HG03354 (cell line): ENCODE results near the gene JADE3.

Experiments used
- ATAC-seq: cut with Tn5 transposase; IDR thresholded peaks from one replicate; pipeline ENCODE4 v1.9.1; 2021; ENCODE audit warnings: mild to moderate bottlenecking; ENCODE audit not compliant: unreplicated experiment, poor library complexity, severe bottlenecking

JADE3 gene

DNA sequence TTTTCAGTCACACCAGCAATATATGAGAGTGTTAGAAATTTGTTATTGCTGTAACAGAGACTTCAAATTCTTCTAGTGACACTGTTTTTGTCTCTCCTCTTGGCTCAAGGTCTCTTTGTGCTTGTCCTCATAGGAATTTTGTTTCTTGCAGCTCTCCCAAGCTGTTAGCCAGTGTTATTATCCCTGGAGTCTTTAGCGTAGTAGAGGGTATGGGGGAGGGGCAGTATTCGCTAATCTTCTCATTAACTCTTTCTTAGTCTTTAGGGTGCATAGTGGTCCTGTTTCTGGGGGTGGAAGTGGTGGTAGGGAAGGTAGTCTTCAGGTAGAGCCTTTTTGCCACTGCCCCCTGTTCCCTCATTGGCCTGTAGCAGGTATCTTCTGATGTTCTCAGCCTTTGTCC lies 79.4 kb downstream of the JADE3 start:
- ATAC-seq, result no peak

DNA sequence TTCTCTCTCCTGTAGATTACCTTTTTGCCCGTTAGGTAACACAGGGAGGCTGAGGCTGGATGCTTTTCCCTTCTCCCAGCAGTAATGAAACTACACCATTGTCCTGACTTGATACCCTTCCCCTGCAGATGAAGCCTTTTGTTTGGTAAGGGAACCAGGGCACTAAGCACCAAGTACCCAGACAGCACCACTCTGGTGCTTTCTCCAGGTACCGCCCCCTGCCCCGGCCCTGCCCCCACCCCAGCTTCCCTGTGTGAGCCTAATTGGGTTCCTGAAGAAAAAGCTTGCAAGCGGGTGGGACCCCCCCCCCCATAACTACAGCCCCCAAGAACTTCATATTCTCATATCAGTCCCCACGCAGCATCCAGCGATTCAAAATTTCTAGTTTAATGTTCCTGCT lies 79.8 kb downstream of the JADE3 start:
- ATAC-seq, result no peak

DNA sequence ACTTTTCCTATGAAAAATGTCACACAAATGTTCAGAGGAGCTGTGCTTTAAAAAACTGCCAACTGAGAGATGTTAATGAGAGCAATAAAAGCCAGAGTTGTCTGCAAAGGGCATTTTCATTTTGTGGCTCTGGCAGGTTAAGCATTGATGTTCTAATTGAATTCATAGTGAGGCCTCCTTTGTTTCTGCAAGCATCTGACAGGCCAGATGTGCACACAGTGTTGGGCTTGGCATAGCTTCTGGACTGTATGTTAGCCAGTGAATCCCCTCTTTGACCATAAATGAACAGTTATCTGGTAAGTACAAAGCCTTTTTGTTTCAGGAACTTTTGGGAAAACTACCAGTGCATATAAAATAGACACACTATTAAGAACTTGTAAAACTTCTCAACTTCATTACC lies 81.9 kb downstream of the JADE3 start:
- no peak for ATAC-seq

DNA sequence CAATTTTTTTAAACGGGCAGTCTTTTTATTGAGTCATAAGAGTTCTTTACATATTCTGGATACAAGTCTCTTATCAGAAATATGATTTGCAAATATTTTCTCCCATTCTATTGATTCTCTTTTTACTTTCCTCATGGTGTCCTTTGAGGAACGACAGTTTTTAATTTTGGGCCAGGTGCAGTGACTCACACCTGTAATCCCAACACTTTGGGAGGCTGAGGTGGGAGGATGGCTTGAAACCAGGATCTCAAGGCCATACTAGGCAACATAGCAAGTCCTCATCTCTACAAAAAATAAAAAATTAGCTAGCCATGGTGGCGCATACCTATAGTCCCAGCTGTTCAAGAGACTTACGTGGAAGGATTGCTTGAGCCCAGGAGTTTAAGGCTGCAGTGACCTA lies 99.9 kb downstream of the JADE3 start:
- no peak for ATAC-seq

DNA sequence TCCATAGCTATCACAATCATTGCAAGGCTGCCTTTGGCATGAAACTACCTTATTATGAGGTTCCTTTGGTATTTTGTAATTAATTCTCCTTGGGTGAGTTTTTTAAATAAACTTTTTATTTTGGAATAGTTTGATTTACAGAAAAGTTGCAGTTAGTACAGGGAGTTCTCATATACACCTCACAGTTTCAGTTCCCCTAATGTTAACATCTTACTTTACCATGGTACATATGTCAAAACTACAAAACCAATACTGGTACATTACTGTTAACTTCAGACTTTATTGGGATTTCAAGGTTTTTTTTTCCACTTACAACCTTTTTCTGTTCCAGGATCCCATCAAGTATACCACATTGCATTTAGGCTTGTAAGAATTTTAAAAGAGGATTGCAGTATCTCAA lies 114.0 kb downstream of the JADE3 start:
- ATAC-seq, result no peak

DNA sequence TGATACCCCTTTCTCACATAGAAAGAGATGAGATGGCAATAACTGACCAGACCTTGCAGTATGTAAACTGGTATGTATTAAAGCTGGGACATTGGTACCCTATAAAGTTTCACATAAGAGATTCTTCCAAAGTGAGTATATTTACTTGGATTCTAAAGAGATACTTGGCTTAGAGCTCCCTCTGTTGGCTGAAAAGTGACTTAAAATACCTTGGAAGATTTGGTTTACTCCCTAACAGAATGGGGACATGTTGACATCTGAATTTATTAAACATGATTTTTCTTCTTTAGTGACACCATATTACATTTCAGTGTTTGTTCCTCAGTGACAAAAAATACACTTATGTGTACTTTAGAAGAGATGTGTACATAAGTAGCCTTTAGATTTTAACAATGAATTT lies 118.1 kb downstream of the JADE3 start:
- ATAC-seq, result no peak

DNA sequence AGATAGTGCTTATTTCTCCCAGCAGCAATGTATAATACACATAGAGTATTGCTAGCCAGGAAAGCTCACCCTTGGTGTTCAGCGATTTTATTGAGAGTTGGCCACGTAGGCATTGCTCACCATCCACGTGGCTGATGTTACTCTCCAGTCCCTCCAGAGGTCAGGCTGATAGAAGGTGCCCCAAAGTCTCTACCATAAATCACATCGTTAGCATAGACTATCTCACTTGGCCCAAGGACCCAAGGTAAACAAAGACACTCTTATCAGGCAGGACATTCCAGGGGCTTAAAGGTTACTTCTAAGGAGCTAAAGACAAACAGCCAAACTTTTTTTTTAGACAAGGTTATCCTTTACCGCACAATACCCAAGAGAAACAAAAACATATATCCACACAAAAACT lies 135.8 kb downstream of the JADE3 start:
- no peak for ATAC-seq

DNA sequence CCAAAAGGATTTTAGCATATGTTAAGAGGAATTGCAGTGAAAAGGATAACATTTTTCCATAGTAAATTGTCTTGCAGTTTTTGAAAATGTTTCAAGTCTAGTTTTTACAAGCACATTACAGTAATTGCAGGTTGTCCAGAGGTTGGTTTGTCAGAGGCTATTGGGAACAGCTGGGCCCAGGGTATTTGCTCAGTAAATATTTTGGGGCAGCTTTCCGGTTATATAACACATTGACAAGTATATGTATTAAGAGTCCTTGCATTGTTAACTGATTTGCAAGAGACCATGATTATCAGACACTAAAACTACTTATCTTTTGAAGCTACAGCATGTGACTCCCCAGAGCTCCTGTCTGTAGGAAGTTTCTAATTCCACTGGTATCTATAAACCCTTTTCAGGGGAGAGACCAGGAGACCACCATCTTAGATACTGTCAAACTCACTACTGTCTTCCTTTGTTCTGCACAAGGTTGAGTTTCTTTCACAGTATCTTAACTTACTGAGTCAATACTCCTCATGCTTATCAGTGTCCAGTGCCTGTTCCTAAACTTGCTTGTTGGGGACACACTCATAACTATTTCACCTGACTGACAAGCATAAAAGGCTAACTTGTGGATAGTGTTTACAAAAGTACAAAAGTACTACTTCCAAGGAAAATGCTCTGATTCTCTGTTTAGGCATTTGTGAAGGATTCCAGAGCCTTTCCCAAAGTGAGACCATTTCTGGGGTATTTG lies 147.1 kb downstream of the JADE3 start:
- no peak for ATAC-seq

DNA sequence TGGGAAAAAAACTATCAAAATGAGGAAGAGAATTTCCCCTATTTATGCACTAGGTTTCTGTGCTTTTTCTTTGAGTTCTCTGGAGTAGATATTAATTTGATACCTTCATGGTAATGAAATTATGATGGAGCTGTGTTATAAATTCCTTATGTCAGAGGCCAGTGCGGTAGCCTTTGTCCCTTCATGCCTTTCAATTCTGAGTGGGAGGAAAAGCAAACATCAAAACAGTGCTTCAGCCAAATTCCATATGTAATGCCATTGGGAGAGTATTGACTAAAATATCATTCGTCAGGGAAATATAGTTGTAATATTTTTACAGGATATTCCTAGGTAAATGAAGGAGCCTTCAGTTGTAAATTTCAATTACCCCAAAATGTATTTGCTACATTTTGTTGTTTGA lies 148.5 kb downstream of the JADE3 start:
- ATAC-seq, result no peak

DNA sequence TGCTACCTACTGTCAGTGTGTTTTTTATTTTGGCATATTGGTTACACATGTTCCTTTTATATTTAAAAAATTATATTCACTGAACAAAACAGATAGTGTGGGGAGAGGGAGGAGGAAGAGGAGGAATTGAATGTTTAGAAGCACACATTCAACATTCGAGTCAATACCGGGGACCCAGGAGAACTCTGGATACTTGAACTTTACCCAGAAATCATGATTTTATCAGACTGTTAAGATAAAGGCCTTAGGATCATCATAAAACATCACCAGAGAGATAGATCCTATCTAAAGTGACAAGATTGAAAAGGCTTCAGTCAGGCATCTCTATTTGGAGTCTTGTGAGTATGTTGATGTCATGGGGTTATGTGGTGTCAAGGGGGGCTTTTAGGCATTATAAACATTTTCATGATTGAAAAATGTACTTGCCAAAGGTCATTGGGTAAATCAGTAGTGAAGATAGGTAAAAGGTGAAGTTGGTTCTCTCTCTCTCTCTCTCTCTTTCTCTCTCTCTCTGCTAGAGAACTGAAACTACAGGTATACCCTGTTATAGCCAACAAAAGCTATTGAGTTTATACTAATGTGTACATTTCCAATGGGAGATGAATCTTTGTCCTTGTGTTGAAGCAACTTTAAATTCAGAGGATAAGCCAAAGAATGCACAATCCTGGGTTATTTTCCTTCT lies 149.2 kb downstream of the JADE3 start:
- no peak for ATAC-seq

DNA sequence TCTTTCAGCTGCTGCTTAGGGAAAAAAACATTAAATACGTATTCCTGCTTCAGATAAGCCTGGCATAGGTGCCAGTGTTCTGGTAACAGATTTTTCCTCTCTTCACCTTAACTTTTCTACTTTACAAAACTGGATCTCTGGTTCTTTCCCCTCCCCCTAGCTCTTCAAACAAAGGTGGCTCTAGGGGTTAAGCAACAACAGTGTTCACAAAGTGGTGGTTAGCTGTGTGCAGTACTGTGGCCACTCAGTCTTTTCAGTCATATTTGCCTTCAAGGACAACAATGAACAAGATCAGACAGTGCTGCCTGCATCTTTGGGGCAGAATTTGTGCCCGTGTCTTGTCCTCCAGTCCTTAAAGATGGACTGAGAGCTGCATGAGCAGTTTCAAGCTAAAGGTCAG lies 151.0 kb downstream of the JADE3 start:
- ATAC-seq, result no peak

DNA sequence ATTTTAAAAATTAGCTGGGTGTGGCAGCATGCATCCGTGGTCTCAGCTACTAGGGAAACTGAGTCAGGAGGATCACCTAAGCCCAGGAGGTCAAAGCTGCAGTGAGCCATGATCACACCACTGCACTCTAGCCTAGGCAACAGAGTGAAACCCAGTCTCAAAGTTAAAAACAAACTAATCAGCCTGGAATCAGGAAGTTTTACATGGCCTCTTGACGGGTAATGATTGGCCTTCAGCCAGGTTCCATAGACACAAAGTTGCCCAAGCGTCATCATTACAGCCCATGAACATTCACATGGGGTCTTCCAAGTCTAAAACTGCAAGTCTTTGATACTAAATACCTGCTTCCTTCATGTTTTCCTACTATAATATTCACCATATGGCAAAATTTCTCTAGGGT lies 156.0 kb downstream of the JADE3 start:
- no peak for ATAC-seq

DNA sequence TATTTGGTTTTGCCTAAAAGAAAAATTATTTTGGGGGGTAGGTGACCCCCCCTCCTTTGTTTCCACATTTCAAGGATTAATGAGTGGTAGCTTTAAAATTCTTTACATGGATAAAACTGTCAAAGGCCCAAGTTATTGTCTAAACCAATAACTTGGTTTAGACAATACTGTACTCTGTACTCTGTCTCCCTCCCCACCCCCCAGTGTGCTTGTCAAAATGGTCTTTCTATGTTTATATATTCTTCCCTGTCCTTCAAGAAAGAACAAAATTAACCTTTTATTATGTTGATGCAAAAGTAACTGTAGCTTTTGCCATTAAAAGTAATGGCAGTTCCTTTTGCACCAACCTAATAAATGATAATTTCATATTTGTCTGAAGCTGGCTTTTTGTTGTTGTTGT lies 156.5 kb downstream of the JADE3 start:
- no peak for ATAC-seq

DNA sequence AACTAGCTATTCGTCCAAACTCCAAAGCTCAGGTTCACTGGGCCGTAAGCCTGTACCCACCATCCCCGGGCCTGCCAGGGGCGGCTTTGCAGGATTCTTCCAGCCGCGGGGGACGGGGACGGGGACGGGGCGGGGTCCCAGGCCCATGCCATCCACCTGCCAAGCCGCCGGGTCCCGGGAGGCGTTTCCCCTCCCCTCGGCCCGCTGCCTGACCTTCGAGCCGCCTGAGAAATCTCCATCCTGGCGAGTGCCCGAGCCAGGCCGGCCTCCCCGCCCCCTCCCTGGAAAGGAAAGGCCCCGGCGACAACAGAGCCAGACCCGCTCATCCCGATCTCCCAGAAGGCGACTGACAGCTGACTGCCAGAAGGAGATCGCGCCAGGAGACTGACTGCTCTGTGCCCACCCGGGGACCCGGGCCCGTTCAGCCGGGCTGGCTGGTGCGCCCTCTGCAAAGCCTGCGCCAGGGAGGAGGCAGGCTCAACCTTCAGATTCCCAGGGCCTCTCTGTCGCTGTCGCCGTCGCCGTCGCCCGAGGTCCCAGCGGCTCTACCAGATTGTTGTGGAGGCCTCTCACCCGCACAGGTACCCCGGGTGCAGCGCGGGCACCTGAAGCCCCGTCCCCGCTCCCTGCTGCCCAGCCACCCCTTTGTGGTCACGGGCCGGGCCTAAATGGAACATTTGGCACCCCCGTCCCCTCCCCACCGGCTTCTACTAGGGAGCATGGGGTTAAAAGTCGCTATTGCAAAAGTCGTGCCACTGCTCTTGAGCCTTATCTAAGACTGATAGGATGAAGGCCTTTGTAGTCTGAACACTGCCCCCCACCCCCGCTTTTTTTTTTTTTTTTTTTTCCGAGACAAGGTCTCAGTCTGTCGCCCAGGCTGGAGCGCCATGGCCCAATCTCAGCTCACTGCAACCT lies 166.2 kb downstream of the JADE3 start, which contains the start of gene RGN:
TSS of gene RGN (plus strand) at position 315 of the 915 bp plus-strand sequence. CDS start 2,702 bp downstream, outside the sequence.
- ATAC-seq, result no peak

DNA sequence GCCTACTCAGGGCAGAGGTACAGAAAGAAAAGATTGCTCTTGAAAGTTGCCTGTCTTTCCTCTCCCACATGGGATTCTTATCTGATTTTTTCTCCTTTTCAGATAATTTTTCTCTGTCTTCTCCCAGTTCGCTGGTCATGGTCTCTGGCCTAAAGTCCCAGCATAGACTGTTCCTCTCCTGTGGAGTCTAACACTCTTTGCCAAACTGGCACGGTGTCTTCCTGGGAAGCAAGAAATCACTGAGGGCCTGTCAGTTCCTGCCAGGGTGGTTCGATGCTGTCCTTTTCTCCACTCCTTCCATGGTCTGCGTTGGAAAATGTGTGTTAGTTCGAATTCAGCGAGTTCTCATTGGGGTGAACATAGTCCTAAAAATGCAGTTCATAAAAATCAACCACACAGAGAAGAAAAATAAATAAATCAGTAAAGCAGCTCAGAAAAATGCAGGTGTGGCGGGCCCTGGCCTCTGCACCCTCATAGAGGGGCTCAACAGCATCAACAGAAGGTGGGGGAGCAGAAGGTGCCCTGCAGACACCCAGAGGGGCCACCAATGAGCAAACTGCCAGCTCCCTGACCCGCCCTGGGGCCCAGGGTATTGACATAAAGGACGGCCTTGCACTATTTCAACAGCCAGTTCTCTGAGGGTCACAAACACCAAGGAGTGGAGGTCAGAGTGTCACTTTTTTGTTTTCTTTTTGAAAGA lies 168.1 kb downstream of the JADE3 start:
- ATAC-seq, result no peak

DNA sequence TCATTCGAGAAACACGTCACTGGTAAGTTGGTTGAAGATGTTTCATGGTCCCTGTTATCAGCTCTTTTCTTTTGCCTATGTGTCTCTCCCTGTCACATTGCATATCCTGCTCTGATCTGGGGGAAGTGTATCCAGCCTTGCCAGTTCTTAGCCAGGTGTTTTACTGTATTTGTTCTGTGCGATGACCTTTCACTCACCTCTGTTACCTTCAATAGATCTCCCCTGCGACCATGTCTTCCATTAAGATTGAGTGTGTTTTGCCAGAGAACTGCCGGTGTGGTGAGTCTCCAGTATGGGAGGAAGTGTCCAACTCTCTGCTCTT lies 168.7 kb downstream of the JADE3 start:
- no peak for ATAC-seq

DNA sequence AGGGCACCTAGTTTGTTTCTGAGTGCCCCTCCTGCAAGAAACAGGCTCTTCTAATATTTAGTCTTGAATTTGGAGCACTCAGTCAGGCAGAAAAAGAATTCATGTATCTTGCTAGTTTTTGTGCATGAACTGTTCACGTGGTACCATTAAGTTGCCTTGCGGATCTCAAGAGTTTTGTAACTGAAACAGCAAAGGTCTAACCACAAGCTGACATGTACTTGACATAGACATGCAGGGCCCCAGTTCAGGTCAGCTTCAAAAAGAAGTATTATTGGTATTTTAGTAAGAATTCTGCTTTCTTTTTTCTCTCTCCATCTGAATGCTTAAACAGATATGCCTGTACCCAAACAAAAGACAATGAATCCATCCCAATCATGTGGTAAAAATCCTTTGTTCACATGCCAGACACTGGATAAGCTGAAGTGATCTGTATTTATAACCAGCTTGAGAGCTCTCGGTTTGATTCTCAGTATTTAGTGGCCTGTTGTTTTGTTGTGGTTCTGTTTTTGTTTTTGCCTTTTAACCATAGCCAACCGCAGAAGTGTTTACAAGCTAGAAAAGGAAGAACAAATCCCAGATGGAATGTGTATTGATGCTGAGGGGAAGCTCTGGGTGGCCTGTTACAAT lies 179.0 kb downstream of the JADE3 start:
- ATAC-seq, result peak; percentile 68

DNA sequence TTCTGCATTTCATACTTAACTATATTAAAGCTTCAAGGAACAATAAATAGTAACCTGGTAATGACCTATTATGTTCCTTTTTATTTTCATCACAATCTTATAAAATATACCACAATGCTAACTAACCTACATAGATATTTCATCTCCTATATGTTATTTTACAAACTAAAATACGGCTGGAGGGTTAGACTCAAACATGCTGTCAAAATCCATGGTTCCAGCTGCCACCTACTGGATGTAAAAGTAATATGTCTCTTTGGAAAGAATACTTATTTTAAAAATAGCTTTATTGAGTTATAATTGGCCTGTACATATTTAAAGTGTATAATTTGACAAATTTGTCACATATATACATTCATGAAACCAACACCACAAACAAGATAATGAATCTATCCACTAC lies 181.0 kb downstream of the JADE3 start:
- ATAC-seq, result no peak

DNA sequence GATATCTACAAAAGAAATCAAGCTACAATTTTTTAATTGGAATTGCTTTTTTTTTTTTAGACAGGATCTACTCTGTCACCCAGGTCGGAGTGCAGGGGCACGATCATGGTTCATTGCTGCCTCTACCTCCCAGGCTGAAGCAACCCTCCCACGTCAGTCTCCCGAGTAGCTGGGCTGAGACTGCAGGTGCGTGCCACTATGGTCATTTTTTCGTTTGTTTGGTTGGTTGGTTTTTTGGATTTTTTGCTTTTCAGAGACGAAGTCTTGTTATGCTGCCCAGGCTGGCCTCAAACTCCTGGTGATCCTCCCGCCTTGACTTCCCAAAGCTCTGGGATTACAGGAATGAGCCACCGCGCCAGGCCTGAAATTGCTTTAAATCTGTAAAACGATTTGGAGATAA lies 181.6 kb downstream of the JADE3 start:
- ATAC-seq, result no peak

DNA sequence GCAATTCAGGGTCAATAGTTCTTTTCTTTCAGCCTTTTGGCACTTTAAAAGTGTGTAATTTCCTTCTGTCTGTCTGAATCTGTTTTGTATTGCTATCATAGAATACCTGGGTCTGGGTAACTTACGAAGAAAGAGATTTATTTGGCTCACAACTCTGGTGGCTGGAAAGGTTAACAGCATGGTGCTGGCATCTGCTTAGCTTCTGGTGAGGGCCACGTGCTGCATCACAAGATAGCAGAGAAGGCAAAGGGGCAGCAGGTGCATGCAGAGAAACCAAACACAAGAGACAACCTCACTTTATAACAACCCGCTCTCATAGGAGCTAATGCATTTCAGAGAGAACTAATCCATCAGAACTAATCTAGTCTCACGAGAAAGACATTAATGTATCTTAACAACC lies 184.8 kb downstream of the JADE3 start:
- no peak for ATAC-seq
